HK-2 (cell line): ENCODE measurements around the gene GRHL3.
A peak's percentile ranks its signal among the peaks of the same experiment; 100 is the strongest.

Experiments used
- DNase-seq: peaks from one replicate; pipeline ENCODE4 v3.0.0-alpha.2; 2018; ENCODE audit not compliant: unreplicated experiment

Gene GRHL3

DNA sequence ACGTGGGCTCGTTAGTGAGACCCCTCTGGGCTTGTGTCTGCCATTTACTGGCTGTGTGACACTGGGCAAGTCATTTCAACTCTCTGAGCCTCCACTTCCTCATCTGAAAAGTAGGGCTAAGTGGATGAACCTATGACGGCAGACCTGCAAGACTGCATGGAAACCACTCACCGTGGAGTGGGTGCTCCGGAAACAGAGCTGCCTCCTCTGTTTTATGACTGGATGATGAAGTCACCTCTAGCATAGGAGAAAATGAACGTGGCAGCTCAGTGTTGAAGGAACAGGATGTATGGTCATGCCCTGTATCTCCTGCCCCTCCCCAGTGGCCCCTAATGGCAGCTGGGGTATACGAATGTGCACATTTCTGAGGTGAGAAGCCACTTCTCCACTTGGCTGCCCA is 53.9 kb downstream of the GRHL3 start:
- DNase-seq, result no peak

DNA sequence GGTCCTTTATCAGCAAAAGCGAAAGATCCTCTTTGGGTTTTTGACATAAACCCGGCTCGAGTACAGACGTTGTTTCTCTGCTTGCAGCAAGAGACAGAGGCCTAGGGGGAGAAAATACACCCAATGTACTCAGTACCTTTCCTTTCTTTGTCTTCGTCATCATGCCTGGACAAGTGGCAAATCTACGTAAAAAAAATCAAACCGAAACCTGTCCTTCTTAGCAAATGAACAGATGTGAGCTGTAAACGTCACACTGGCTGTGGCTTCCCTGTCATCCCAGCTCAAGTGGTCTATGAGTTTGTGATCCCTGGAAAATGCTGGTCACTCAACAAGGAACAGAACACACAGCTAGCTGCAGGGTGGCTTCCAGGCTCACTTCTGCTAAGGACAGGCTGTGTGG is 54.6 kb downstream of the GRHL3 start:
- DNase-seq, result no peak

DNA sequence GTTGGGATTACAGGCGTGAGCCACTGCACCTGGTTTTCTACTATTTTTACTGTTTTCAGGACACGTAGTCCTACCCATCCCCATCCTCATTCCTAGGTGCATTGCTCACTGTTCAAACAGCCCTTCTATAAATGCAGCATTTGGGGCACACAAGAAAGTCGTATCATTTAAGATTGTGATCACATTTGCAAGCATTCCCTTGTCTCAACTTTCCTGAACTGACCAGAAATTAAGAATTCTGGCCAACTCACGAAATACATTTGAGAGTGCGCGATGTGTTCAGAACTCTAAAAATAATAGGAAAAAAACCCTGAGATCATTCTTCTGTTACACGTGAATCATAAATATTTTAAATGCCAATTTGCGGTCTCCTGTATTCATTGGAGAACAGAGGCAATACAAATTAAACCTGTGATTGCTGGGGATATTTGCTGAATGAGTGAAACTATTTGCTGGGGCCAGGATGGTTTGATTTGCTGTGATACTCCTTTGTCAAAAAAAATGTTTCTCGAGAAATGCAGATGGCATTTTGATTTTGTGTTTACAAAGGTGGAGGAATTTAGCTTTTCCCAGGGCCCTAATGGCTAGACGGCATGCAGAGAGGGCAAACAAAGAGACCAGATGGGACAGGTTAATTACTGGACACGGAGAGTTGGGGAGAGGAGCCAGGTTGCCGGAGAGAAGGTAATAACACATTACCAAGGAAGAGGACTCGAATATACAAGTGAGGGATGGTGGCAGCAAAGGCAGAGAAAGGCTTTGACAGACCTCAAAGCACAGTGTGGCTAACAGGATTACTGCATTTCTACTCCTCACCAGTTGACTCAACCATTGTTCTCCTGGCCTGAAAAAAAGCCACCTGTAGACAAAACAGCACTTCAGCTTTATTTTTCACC is 56.0 kb downstream of the GRHL3 start:
- no peak for DNase-seq

DNA sequence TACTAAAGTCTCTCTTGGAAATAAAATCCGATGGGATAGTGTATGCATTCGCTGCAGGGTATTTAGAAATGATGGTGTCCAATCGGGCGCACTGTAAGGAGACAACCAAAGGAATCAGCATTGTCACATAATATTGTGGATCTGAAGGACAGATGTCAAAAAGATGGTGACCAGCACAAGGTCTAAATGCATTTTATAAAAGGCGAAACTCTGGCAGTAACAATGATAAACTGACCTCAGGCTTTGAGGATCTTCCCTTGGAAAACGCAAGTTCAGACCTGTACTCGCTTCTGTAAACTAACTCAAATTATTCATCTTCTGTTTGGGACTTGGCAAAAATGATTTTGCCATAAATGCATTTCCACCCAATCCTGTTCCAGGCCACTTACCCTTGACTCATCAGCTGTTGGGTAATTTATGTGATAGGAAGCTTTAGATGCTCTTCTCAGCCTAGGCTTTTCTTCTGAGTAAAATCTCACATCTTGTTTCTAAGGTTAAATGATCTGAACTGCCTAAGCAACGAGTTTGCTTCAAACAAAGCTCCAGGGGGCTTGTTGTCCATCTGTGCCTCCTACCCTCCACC is 60.7 kb downstream of the GRHL3 start:
- no peak for DNase-seq

DNA sequence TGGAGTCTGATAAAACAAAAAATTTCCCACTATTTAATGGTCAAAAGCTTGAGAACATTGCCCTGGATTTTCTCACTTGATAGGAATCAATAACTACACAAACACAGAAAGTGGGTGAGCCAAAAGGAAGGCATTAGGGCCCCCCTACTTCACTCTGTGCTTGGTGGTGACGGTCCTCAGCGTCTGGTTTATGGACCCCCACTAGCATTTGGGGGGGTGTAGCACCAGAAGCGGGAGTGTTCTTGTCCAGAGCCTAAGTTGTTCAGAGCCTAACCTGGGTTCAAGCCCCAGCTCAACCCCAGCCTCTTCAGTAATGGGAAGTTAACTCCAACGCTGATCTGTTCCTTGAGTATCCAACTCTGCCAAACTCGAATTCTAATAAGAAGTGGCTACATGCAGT is 61.4 kb downstream of the GRHL3 start:
- DNase-seq, result no peak

DNA sequence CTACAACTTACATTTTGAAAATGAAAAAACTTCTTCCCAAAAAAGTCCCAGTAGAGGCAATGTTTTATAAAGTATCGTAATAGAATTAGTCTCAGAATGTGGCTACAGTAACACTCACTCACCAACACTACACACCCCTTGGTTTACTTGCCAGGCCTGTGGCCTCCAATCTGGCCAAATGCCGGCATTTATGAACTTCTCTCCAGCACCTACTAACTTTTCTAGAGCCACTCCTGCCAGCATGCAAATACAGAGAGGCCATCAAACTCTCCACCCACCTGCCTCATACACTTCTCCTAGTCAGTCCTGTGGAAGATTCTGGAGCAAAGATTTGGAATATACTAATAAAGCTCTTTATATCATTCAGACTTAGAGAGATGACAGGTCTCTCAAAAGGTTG is 62.1 kb downstream of the GRHL3 start:
- no peak for DNase-seq

DNA sequence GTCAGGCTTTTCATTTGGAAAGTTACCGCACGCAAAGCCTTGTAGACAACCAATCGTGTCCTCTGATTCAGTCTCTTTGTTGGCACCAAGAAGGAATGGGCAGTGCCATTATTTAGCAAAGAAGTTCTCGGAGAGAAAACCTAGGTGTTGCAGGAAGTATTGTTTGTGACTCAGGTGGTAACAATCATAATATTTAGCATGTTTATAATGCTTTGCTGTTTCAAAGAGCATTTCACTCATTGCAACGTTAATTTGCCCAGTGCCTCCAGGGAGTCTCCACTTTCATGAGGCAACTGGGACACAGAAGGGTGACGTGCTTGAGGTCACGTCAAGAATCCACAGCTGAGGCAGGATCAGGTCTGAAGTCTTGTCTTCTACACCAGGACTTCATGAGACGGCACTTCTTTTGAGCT is 63.0 kb downstream of the GRHL3 start:
- no peak for DNase-seq

DNA sequence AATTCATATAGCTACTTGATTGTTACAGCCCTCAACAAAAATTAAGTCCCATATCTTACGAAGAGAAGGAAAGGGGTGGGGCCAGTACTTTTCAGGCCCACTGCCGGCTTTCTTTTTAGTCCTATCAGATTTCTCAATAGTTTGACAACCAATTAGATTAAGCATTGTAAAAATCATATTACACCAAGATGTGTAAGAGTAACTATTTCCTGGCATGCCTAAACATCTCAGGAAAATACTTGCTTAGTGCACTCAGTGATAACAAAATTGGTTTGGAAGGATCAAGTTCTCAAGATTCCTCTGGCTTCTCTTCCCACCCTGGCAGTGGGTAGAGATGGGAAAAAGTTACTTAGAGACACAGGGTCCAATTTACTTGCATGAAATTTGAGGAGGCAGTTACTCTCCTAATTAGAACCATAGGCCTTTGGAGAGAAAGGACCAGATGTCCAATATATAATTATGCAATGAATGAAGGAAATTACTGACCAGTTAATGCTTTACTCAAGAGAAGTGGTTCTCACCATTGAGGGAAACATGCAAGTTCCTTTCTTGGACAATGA is 64.3 kb downstream of the GRHL3 start:
- no peak for DNase-seq

DNA sequence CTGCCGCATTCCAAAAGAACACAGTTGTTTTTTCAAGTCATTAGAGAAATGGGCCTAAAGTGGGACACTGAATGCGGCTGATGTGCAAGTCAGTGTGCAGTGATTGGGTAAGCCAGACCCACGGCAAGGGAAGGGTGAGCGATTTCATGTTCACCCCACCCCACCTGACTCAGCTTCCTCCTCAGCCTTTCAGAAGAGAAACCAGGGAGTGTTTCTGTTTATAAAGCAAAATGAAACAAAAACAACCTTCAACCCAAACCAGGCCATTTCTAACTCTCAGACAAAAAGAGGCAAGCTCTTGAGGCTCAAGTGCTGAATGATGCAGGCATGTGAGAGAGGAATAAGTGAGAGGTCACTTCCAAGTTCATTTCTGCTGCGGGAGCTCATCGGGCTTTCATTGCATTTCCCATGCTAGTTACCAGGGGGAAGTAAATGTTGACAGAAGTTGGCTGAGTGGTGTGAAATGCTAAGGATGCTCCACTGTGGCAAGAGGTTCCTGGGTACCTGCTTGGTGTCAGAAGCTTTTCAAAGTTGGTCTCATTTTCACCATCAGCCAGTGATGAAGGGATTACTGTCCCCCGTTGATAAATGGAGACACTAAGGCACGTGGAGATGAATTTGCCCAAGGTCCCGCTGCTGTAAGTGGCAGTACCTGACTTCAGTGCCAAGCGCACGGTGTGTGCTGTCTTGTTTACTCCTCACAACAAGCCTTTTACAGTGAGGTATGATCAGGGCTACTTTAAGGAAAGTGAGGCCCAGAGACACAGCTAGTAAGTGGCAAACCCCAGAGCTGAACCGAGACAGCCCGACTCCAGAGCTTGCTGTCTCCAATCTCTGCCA is 65.3 kb downstream of the GRHL3 start:
- DNase-seq, result peak; percentile 20

DNA sequence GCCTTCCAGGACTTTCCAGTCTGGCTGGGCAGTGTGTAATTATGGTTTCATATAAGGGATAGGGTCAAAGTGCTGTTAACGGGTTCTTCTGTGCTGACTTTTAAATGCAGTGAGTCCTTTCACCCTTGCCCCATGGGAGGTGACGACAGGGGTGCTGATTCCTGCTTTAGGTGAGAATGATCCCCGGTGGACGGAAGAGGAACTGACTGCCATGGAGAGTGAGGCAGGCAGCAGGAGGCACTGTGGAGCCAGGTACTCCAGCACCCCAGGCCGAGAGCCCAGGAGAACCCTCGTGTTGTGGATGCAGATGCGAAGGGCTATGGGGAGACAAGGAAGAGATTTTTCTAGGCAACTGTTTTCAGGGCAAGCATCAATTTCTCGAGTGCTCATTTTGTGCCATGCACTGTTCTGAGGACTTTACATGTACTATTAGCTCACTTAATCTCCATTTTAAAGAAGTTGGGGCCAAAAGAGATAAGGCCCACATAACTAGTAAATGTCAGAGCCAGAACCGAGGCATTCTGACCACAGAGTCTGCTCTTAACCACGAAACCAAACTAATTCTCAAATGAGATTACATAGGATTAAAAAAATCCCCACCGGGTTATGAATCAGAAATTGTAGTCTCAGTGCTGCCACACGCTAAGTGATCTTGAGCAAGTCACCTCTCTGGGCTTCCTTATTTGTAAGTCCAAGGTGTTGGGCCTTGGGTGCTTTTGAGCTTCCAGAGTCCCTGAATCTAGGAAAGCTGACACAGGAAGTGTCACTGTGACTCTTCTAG is 66.2 kb downstream of the GRHL3 start:
- no peak for DNase-seq

DNA sequence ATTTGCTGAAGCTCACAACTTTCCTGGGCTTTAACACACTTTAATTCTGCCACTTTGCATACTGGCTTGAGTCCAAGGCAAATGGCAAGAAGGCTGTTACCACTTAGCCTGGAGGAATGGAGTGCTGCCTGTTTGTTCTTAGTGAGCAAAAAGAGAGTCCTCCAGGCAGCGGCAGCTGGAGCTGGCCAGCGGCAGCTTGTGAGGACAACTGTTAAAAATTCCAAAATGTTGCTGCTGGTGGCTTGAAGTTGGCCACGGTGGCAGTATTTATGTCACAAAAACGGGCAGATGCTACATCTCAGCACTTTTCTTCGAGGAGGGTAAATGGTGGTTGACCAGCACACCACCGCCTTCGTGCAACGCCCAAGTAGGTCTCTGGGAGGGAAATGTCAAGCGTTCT is 67.1 kb downstream of the GRHL3 start:
- DNase-seq, result no peak

DNA sequence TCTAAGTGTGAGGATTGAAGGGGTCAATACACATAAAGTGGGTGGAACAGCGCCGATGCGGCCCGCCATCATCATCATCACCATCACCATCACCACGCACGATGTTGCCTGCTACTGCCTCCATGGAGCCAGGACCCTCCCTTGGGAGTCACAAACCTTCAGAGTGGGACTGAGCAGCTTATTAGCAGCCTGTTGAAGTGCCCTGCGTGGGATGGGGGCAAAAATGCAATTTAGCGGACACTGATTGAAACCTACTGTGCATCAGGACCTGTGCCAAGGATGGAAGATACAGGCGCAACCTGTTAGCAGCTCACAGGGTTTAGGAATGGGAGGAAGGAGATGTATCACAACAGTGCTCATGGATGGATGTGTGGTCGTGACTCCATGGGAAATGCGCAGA is 67.8 kb downstream of the GRHL3 start:
- no peak for DNase-seq

DNA sequence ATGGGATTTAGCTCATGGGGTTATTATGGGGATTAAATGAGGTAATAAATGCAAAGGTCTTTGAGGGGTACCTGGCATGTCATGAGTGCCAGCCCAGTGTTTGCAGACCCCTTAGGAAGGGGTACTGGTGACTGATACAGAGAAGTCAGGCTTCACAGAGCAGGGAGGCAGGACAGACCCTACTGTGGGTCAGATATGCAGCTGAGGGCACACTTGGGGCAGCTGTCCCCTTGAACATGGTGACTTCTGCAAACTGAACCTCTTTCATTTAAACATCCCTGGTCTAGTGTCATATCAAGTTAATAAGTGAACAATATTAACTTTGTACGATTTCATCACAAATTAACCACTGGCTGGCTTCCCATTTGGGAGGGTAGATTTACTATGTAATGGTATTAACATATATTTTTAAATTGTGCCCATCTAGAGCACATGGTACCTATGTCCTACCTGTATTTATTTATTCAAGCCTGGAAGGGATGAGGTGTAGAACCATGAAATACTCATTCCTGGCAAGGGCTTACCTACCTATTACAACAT is 68.5 kb downstream of the GRHL3 start:
- DNase-seq, result no peak

DNA sequence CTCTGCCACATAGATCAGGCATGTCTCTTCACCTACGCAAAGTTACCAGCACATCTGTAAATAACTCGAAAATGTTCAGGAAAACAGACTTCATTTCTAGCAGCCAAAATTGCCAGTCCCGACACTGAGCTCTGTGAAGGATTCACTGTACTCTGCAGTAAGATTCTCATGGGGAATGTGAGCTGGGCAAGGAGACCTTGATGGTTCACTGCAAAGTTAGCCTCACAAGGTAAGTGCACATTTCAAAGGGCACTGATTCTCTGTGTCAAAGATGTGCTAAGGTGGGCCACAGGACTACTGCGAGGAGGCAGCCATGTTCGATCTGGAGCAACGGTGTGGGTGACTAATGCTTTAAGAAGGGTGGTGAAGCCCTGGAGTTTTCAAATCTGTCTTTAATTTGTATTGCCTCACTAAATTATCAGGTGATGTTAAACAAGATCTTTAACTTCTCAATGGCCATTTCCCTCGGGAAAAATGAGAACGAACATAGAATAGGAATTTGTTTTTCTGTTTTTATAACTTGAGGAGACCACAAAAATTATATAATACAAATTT is 69.3 kb downstream of the GRHL3 start:
- no peak for DNase-seq

DNA sequence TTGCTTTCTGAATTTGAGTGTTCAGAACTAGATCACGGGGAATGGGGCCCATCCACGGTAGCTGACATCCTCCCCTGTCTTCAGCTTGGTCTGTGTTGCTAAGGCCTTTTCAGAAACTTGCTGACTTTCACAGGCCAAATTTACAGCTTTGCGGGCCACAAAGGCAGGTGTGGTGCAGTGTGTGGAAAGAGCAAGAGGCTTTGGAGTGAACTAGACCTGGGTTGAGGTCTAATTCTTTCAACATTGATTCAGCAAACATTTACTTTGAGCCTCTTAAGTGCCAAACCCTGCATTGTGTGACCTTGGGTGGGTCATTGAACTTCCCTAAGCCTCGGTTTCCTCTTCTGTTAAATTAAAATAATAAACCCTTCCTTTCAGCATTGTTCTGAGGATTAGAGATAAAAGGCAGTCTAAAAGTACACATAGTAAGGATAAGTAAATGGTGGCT is 70.1 kb downstream of the GRHL3 start:
- no peak for DNase-seq

DNA sequence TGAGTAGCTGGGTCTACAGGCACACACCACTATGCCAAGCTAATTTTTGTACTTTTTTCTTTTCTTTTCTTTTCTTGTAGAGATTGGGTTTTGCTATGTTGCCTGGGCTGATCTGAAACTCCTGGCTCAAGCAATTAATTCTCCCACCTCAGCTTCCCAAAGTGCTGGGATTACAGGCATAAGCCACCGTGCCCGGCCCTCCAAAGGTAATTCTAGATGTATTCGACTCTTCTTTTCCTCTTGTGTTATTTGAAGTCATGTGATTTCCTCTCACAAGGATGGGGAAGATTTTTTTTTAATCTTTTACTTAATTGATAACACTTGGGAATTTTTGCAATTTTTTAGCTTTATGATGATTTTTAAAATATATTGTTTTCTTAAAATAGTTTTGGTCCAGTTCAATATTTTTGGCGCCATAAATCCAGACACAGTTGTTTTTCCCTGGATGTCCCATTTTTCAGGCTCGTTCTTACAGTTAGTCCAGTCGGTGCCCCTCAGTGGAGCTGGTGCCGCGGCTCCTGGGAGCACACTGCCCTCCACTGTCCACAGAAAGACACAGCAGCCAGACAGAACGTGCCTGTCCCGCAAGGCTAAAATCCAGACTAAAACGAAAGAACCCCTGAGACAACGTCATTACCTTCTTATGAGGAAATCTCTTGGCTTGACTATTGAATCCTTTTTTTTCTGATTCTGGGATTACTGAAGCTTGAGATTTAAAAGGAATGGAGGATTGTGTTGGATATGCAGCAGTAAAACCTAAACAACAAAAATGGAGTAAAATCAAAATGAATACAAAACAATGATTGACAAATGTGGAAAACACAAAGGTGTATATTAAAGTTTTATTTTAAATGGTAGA is 72.0 kb downstream of the GRHL3 start:
- DNase-seq, result peak; percentile 69

DNA sequence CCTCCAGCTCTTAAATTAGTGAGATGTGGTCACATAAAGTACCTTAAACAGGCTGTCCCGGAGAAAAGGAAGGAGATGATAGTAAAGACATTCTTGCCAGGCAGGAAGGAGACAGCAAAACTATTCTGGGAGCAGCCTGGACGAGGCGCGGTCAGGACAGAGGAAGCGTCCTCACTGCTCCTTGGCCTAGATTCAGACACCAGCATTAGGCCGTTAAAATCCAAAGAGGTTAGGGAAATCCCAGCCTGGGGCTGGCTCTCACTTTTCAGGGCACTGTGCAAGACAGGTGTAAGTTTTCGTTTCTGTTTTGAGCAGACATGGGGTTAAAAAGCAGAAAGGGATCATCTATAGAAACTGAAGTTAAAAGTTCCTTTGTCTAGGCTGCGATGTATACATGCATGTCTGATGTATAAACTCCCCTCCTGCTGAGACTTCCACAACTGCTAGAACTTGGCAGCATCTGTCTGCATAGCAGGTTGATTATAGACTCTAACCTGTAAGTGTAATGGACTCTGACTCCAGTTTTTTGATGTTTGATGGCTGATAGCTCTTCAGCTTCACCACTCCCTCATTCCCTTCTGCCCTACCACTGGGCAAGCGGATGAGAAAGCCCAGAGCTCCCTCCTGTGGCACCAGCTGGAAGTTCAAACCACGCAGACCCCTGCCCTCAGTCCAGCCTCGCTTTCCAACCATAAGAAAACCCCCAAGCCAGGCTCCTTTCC is 72.9 kb downstream of the GRHL3 start:
- DNase-seq, result peak; percentile 54

DNA sequence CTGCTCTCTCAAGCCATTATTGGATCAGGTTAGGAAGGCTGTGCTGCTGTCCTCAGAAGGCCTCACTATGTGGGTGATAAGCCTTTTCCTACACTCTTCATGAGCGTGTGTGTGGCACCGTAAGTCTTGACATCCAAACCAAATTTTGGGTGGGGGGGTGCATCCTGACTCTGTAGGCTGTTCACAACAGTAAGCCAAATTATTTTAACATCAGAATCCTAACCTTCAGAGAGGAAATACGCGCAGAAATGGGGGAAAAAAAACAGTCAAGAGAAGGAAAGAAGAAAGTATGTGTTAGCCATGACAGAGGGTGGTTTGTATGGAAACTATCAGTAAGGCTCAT is 73.4 kb downstream of the GRHL3 start:
- no peak for DNase-seq

DNA sequence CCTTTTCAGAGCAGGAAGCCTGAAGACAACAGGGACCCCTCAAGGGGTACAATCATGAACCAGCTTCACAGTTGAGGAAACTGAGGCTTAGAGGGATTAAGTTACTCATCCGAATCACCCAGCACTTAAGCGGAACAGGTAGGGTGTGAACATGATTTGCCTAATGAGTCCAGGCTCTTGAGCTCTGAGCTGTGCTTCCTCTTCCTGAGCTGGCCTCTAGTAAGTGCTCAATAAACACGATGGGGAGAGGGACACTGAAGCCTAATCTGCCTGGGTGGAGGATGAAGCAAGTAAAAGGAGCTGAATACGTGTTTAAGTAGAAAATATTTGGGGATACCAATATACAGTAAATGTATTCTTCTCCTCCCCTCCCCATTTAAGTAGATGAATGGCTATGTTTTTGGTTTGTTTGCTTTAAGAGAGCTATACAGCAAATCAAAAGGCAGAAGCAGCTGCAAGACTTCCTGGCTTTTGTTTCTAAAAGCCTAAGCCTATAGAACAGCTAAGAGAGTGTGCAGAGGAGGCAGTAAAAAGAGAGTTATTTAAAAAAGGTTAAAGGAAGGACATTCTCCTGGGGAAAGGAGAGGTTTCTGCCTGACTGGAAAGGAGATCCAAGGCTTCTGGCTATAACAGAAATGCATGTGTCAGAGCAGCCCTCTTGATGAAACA is 74.0 kb downstream of the GRHL3 start:
- no peak for DNase-seq
